H1 (cell line): Measurements from ENCODE around the gene BMX. TPM values are rescaled to one million over a fixed set of nuclear protein-coding genes. Genes with fewer than 3 reads are reported as not detected.

ENCODE experiments used
- CTCF ChIA-PET: fragments of 300-600 bp; sonication (Branson Sonifier 250); formaldehyde crosslinking; loops from one replicate; lab custom pipeline; 2021; ENCODE audit not compliant: partially characterized antibody; lab: Charles Lee
- POLR2A ChIA-PET: fragments of 300-600 bp; sonication (Branson Sonifier 250); formaldehyde crosslinking; loops from one replicate; lab custom pipeline; 2021; ENCODE audit warnings: inconsistent platforms; ENCODE audit not compliant: partially characterized antibody; lab: Charles Lee
- DNase-seq, 2 experiments: peaks; one replicate each; pipeline versions ENCODE4 v3.0.0 to v3.0.0-alpha.2; 2010 to 2022; ENCODE audit warnings: low spot score in 2 of 2, low read depth in 1 of 2, mixed read lengths in 1 of 2
- FAIRE-seq: peaks from 2 replicates; lab custom pipeline; 2011; peaks lifted over from hg19 to GRCh38; lab: Jason Lieb, UNC
- H2AFZ ChIP-seq: 2 replicates; pipeline ENCODE4 v1.8.1; 2012; ENCODE audit warnings: low read length, inconsistent platforms
- H2AK5ac ChIP-seq: 2 replicates; pipeline ENCODE4 v1.6.1; 2013; ENCODE audit warnings: low read depth, low read length
- H2BK120ac ChIP-seq: replicated peaks from 2 replicates; pipeline ENCODE3; 2013; ENCODE audit warnings: low read depth, low read length, inconsistent platforms
- H2BK12ac ChIP-seq: 2 replicates; pipeline ENCODE4 v1.6.1; 2013; ENCODE audit warnings: low read depth, low read length
- H2BK15ac ChIP-seq: 2 replicates; pipeline ENCODE4 v1.6.1; 2013; ENCODE audit warnings: low read length
- H2BK20ac ChIP-seq: 2 replicates; pipeline ENCODE4 v1.6.1; 2013; ENCODE audit warnings: low read length
- H2BK5ac ChIP-seq: 2 replicates; pipeline ENCODE4 v1.6.1; 2013; ENCODE audit warnings: low read depth, low read length
- H3K14ac ChIP-seq: 2 replicates; pipeline ENCODE4 v1.6.1; 2013; ENCODE audit warnings: inconsistent platforms; ENCODE audit not compliant: insufficient read length
- H3K18ac ChIP-seq: 2 replicates; pipeline ENCODE4 v1.6.1; 2013; ENCODE audit warnings: low read length; ENCODE audit errors: extremely low read depth
- H3K23ac ChIP-seq: 2 replicates; pipeline ENCODE4 v1.6.1; 2013; ENCODE audit warnings: inconsistent platforms; ENCODE audit not compliant: insufficient read length
- H3K23me2 ChIP-seq: 2 replicates; pipeline ENCODE4 v1.6.1; 2013; ENCODE audit warnings: low read depth, low read length
- H3K27ac ChIP-seq: 2 replicates; pipeline ENCODE4 v1.6.1; 2011; ENCODE audit warnings: low read depth, low read length, inconsistent platforms
- H3K27me3 ChIP-seq, 4 experiments: replicated peaks in 1 of 4; 1 replicate in 1 of 4; 2 replicates in 3 of 4; pipeline versions ENCODE4 v1.6.1 to v1.8.1; 2011 to 2013; ENCODE audit warnings: low read length in 3 of 4, mild to moderate bottlenecking in 3 of 4, inconsistent platforms in 2 of 4, mixed read lengths in 2 of 4, moderate library complexity in 1 of 4; ENCODE audit not compliant: control insufficient read depth in 3 of 4, insufficient read depth in 3 of 4; ENCODE audit errors: extremely low read depth in 1 of 4
- H3K36me3 ChIP-seq, 4 experiments: 2 replicates each; pipeline versions ENCODE4 v1.6.1 to v1.8.1; 2011 to 2013; ENCODE audit warnings: mild to moderate bottlenecking in 4 of 4, low read length in 3 of 4, moderate library complexity in 2 of 4, control low read depth in 1 of 4, inconsistent platforms in 1 of 4; ENCODE audit not compliant: insufficient read depth in 4 of 4, control insufficient read depth in 2 of 4
- H3K4ac ChIP-seq: replicated peaks from 2 replicates; pipeline ENCODE3; 2013; ENCODE audit warnings: low read length, low read depth, mixed read lengths, inconsistent platforms; ENCODE audit not compliant: insufficient read length
- H3K4me1 ChIP-seq, 4 experiments: replicated peaks in 1 of 4; 1 replicate in 1 of 4; 2 replicates in 3 of 4; pipeline versions ENCODE4 v1.6.1 to v1.8.1; 2011 to 2013; ENCODE audit warnings: low read length in 3 of 4, inconsistent platforms in 2 of 4, mixed read lengths in 1 of 4; ENCODE audit not compliant: insufficient read depth in 4 of 4, control insufficient read depth in 3 of 4
- H3K4me2 ChIP-seq, 2 experiments: 2 replicates each; pipeline versions ENCODE4 v1.6.1 to v1.8.1; 2011 to 2013; ENCODE audit warnings: low read depth in 2 of 2, low read length in 2 of 2, control low read depth in 1 of 2, inconsistent platforms in 1 of 2, mild to moderate bottlenecking in 1 of 2; ENCODE audit not compliant: insufficient read depth in 1 of 2
- H3K4me3 ChIP-seq, 4 experiments: fragments of 200-600, 300-600 bp in 1 of 4; sonication (generic), shearing (Covaris generic), sonication (Bioruptor Twin) in 1 of 4; 2 replicates each; pipeline versions ENCODE4 v1.5.1 to v1.8.1; 2011 to 2016; ENCODE audit warnings: low read length in 4 of 4, low read depth in 3 of 4, control low read depth in 2 of 4, inconsistent platforms in 2 of 4, mild to moderate bottlenecking in 2 of 4, mixed read lengths in 1 of 4, moderate library complexity in 1 of 4; ENCODE audit not compliant: insufficient read depth in 2 of 4; ENCODE audit errors: extremely low read depth in 1 of 4
- H3K56ac ChIP-seq: replicated peaks from 2 replicates; pipeline ENCODE3; 2013; ENCODE audit warnings: low read depth, mild to moderate bottlenecking, mixed read lengths, low read length, inconsistent platforms; ENCODE audit not compliant: insufficient read length
- H3K79me1 ChIP-seq: 2 replicates; pipeline ENCODE4 v1.6.1; 2013; ENCODE audit warnings: low read depth, low read length, control low read depth
- H3K79me2 ChIP-seq, 2 experiments: 2 replicates each; pipeline versions ENCODE4 v1.6.1 to v1.8.1; 2012 to 2013; ENCODE audit warnings: low read length in 2 of 2, mild to moderate bottlenecking in 2 of 2, inconsistent platforms in 1 of 2; ENCODE audit not compliant: insufficient read depth in 2 of 2, control insufficient read depth in 1 of 2
- H3K9ac ChIP-seq, 4 experiments: replicated peaks in 1 of 4; 1 replicate in 1 of 4; 2 replicates in 3 of 4; pipeline versions ENCODE4 v1.6.1 to v1.8.1; 2011 to 2013; ENCODE audit warnings: low read depth in 3 of 4, low read length in 3 of 4, control low read depth in 2 of 4, mild to moderate bottlenecking in 2 of 4, moderate library complexity in 2 of 4, inconsistent platforms in 1 of 4; ENCODE audit errors: extremely low read depth in 1 of 4
- H3K9me3 ChIP-seq, 2 experiments: 2 replicates each; pipeline versions ENCODE4 v1.6.1 to v1.8.1; 2012 to 2013; ENCODE audit warnings: mild to moderate bottlenecking in 2 of 2, moderate library complexity in 2 of 2, control low read depth in 1 of 2, inconsistent platforms in 1 of 2, low read depth in 1 of 2, low read length in 1 of 2, mixed read lengths in 1 of 2; ENCODE audit not compliant: insufficient read depth in 2 of 2
- H4K20me1 ChIP-seq, 2 experiments: replicated peaks in 1 of 2; 2 replicates each; pipeline versions ENCODE3 to v1.8.1; 2011 to 2013; ENCODE audit warnings: inconsistent platforms in 2 of 2, low read length in 2 of 2, mild to moderate bottlenecking in 1 of 2; ENCODE audit not compliant: insufficient read depth in 2 of 2, control insufficient read depth in 1 of 2
- H4K5ac ChIP-seq: 2 replicates; pipeline ENCODE4 v1.6.1; 2013; ENCODE audit warnings: low read length, low read depth, mixed read lengths, inconsistent platforms; ENCODE audit not compliant: insufficient read length
- H4K8ac ChIP-seq: 2 replicates; pipeline ENCODE4 v1.8.0; 2013; ENCODE audit warnings: mild to moderate bottlenecking, moderate library complexity, low read length, inconsistent platforms; ENCODE audit not compliant: insufficient read depth; ENCODE audit errors: extremely low read depth
- H4K91ac ChIP-seq: replicated peaks from 2 replicates; pipeline ENCODE3; 2013; ENCODE audit warnings: low read length, mixed read lengths, inconsistent platforms; ENCODE audit not compliant: insufficient read length
- BCL11A ChIP-seq, 2 experiments: IDR thresholded peaks; one replicate each; pipeline ENCODE4 v1.6.1; 2011; ENCODE audit warnings: low read depth in 2 of 2, low read length in 2 of 2, mild to moderate bottlenecking in 2 of 2
- CBX5 ChIP-seq: fragments of 300-800, 300-1000 bp; sonication (generic); IDR thresholded peaks from 2 replicates; pipeline ENCODE4 v1.7.1; 2016; ENCODE audit warnings: antibody characterized with exemption, low read length, low read depth
- FOSL1 ChIP-seq: IDR thresholded peaks from 2 replicates; pipeline ENCODE4 v1.6.1; 2011; ENCODE audit warnings: mild to moderate bottlenecking, low read depth, low read length, moderate library complexity; ENCODE audit not compliant: insufficient read depth
- GTF2F1 ChIP-seq: IDR thresholded peaks from 2 replicates; pipeline ENCODE4 v1.6.1; 2012; ENCODE audit warnings: low read depth, low read length, improper control_type of control experiment, borderline replicate concordance
- KDM4A ChIP-seq: IDR thresholded peaks from one replicate; pipeline ENCODE4 v1.7.1; 2012; ENCODE audit warnings: low read depth, mild to moderate bottlenecking, moderate library complexity, low read length, inconsistent platforms; ENCODE audit not compliant: severe bottlenecking
- MAX ChIP-seq: IDR thresholded peaks from 2 replicates; pipeline ENCODE4 v1.6.1; 2012; ENCODE audit warnings: inconsistent platforms
- PHF8 ChIP-seq: fragments of 200-600 bp; sonication (generic); conservative IDR thresholded peaks from 2 replicates; pipeline ENCODE4 v1.7.1; 2012; ENCODE audit warnings: low read depth, mild to moderate bottlenecking, inconsistent platforms, low read length, moderate library complexity
- POLR2AphosphoS5 ChIP-seq: IDR thresholded peaks from 2 replicates; pipeline ENCODE4 v1.6.1; 2011; ENCODE audit warnings: low read depth, low read length
- RAD21 ChIP-seq, 2 experiments: IDR thresholded peaks in 1 of 2; conservative IDR thresholded peaks in 1 of 2; 2 replicates each; pipeline ENCODE4 v1.6.1; 2011; ENCODE audit warnings: low read depth in 2 of 2, low read length in 2 of 2, improper control_type of control experiment in 1 of 2, inconsistent platforms in 1 of 2, mild to moderate bottlenecking in 1 of 2, moderate library complexity in 1 of 2
- RFX5 ChIP-seq: IDR thresholded peaks from 2 replicates; pipeline ENCODE4 v1.6.1; 2011; ENCODE audit warnings: low read depth, low read length, improper control_type of control experiment, borderline replicate concordance
- RXRA ChIP-seq: IDR thresholded peaks from 2 replicates; pipeline ENCODE4 v1.6.1; 2011; ENCODE audit warnings: low read depth, mild to moderate bottlenecking, low read length, moderate library complexity; ENCODE audit not compliant: insufficient read depth
- SIN3A ChIP-seq, 2 experiments: IDR thresholded peaks in 1 of 2; conservative IDR thresholded peaks in 1 of 2; 2 replicates each; pipeline ENCODE4 v1.6.1; 2011 to 2012; ENCODE audit warnings: low read length in 2 of 2, improper control_type of control experiment in 1 of 2, low read depth in 1 of 2, mild to moderate bottlenecking in 1 of 2
- SP2 ChIP-seq: IDR thresholded peaks from 2 replicates; pipeline ENCODE4 v1.6.1; 2012; ENCODE audit warnings: mild to moderate bottlenecking, low read length, inconsistent platforms
- SP4 ChIP-seq: IDR thresholded peaks from 2 replicates; pipeline ENCODE4 v1.6.1; 2012; ENCODE audit warnings: low read length, inconsistent platforms
- TAF1 ChIP-seq: IDR thresholded peaks from 2 replicates; pipeline ENCODE4 v1.6.1; 2011; ENCODE audit warnings: mild to moderate bottlenecking, low read depth, low read length
- TEAD4 ChIP-seq: IDR thresholded peaks from 2 replicates; pipeline ENCODE4 v1.6.1; 2012; ENCODE audit warnings: low read depth, low read length, inconsistent platforms, mixed read lengths
- polyA plus RNA-seq, 7 experiments: library from polyadenylated mRNA; depleted of rRNA in 3 of 7; stranded (reverse) in 5 of 7; unstranded in 2 of 7; fragments of >200 nt in 5 of 7; fragments of 200-250 nt in 2 of 7; gene quantifications; 1 replicate in 5 of 7; 2 replicates in 1 of 7; 4 replicates in 1 of 7; pipeline versions ENCODE4 v1.2.1 to v1.2.3, GENCODE V29; 2011 to 2013; ENCODE audit warnings: missing spikeins in 2 of 7, mixed read lengths in 2 of 7
- total RNA-seq: library from RNA; stranded (reverse); fragmentation: NEBNext Ultra II Directional; extraction: Animal tissue kit (Norgen Biotek cat#: 25700); gene quantifications from 2 replicates; pipeline ENCODE4 v1.2.1, GENCODE V29; 2021

Gene BMX
- total and polyA plus RNA-seq, 2 of the 8 experiments (the other 6 are each of a cell fraction or from before 2014, with no cell fraction given): not detected

GRCh38 chrX:15529165-15529564 is 28.6 kb downstream of the BMX start:
- H3K36me3 ChIP-seq: no peaks in the 10 kb centered on the region
- no peaks in the 10 kb centered on the region for H3K79me1 ChIP-seq
- no peaks in the 10 kb centered on the region for H3K4me1 ChIP-seq
- no peak overlapping the region for H3K23ac ChIP-seq
- H3K56ac ChIP-seq: no peak overlapping the region
- H3K18ac ChIP-seq: no peak overlapping the region
- no peak overlapping the region for H3K14ac ChIP-seq
- H4K8ac ChIP-seq: no peak overlapping the region
- H4K5ac ChIP-seq: no peak overlapping the region
- no peak overlapping the region for H2BK5ac ChIP-seq
- no peaks in the 10 kb centered on the region for H3K9me3 ChIP-seq
- H3K9ac ChIP-seq: no peak overlapping the region
- POLR2A ChIA-PET: no interaction called here
- no peak overlapping the region for H3K4ac ChIP-seq
- no peak overlapping the region for H3K4me3 ChIP-seq
- H3K23me2 ChIP-seq: no peaks in the 10 kb centered on the region
- no peak overlapping the region for H2BK20ac ChIP-seq
- H2BK12ac ChIP-seq: no peak overlapping the region
- no peaks in the 10 kb centered on the region for H4K20me1 ChIP-seq
- CTCF ChIA-PET: interaction anchor here (1.8 kb wide), 1 partner anchor 35 kb away, joined by 5 read pairs; no protein-coding TSS in a partner anchor
- no peak overlapping the region for H3K27ac ChIP-seq
- H2BK15ac ChIP-seq: no peak overlapping the region
- no peak overlapping the region for H2AFZ ChIP-seq
- H3K27me3 ChIP-seq: no peaks in the 10 kb centered on the region
- no peaks in the 10 kb centered on the region for H3K79me2 ChIP-seq
- no peak overlapping the region for H2BK120ac ChIP-seq
- H2AK5ac ChIP-seq: no peak overlapping the region
- no peak for FAIRE-seq
- H3K4me2 ChIP-seq: no peak overlapping the region
- H4K91ac ChIP-seq: no peak overlapping the region
- no peak for DNase-seq
- TF ChIP-seq SIN3A (conservative IDR thresholded peaks at IDR 0.05 in 1 of 2, IDR thresholded peaks at IDR 0.05 in 1 of 2; ENCODE audit: low read depth in 1 of 2, low read length in 2 of 2) (no peak), RFX5 (no peak), SP4 (no peak), TEAD4 (no peak), CBX5 (no peak), BCL11A (IDR thresholded peaks at IDR 0.05; ENCODE audit: low read depth in 2 of 2, low read length in 2 of 2) (no peak), SP2 (no peak), MAX (no peak), PHF8 (no peak), RXRA (no peak), POLR2AphosphoS5 (no peak), KDM4A (no peak), TAF1 (no peak), FOSL1 (no peak), RAD21 (IDR thresholded peaks at IDR 0.05 in 1 of 2, conservative IDR thresholded peaks at IDR 0.05 in 1 of 2; ENCODE audit: low read depth in 2 of 2, low read length in 2 of 2) (no peak), GTF2F1 (no peak)
